ENCODE results near the gene GOLGA6L26.
"Not testable (repeated sequence)": the region's sequence is repeated elsewhere in the genome, so short reads cannot be mapped to it uniquely, and the experiment has no call there.

Gene GOLGA6L26, protein sequence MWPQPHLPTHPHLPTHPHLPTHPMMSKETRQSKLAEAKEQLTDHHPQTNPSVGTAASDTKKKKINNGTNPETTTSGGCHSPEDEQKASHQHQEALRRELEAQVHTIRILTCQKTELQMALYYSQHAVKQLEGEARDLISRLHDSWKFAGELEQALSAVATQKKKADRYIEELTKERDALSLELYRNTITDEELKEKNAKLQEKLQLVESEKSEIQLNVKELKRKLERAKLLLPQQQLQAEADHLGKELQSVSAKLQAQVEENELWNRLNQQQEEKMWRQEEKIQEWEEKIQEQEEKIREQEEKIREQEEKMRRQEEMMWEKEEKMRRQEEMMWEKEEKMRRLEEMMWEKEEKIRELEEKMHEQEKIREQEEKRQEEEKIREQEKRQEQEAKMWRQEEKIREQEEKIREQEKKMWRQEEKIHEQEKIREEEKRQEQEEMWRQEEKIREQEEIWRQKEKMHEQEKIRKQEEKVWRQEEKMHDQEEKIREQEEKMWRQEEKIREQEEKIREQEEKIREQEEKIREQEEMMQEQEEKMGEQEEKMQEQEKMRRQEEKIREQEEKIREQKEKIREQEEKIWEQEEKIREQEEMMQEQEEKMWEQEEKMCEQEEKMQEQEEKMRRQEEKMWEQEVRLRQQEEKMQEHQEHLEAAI

DNA sequence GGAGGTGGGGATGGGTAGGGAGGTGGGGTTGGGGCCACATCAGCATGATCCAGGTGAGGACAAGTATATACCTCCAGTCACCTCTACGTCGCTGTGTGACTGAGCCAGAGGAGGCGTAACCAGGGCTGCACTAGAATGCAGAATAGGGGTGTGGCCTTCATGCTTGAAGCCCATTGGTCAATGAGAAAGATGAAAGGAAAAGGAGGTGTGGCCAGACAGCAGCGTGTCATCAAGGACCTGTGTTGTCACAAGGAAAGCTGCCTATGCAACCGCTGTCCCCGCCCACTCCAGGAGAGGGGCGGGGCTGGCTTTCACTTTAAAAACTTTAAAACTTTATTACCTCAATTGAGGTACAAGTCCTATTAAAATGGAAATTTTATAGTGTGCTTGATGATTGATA, at the start of gene GOLGA6L26:
TSS of gene GOLGA6L26 (minus strand) at position 101 of the 400 bp plus-strand sequence. CDS start at position 40, 61 bp downstream.
- DNase-seq: not testable (repeated sequence)

DNA sequence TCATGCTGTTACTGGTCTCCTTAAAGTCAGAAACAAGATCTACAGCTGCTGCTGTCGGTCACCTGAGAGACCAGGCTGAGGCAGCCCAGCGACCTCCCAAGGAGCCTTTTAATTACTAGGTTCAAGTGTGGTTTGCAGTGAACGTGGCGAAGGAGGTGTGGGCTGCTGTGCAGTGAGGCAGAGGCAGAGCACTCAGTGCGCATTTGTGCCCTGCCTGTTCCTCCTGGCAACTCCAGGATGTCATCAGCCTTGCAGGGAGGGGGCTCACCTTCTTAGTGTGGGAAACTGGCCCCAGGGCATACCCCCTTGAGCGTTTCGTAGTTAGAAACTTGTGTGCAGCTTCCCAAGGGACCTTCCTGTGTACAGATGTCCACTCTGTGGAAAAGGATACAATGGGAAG, 47.2 kb upstream of the GOLGA6L26 start:
- not testable (repeated sequence) for DNase-seq

DNA sequence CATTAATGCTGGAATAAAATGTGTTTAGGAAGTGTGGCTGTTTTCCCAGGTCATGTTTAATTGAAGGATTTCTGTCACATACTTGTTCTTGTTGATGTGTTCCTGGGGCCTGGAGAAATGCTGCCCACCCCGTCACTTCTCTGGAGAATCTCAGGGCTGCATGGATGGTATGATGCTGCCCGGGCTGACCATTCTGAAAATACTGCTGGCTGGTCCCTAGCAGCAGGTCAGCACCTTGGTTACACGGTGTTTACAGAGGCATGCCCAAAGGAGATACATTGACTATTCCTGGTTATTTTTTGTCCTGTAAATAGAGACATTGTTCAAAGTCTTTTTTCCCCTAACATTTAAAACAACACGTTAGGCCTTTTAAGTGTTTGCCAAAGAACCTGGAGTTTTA, 46.7 kb upstream of the GOLGA6L26 start:
- DNase-seq: not testable (repeated sequence)

DNA sequence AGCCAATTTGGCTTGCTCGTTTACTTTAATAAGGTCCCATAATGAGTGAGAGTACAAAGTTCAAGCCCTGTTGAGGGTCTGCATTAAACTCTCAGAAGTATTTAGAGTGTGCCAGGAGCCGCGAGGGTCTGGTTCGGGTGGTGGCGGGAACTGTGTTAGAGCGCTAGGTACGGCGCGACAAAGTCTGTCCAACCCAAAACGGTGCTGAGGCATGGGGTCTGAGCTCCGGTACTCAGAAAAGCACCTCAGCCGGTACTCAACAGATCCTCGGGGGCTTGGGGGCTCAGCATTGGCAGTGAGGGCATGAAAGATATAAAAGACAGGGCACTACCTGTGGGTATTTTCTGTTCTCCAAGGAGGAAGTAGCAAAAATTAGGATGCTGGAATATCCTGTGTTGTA, 45.0 kb upstream of the GOLGA6L26 start:
- not testable (repeated sequence) for DNase-seq

DNA sequence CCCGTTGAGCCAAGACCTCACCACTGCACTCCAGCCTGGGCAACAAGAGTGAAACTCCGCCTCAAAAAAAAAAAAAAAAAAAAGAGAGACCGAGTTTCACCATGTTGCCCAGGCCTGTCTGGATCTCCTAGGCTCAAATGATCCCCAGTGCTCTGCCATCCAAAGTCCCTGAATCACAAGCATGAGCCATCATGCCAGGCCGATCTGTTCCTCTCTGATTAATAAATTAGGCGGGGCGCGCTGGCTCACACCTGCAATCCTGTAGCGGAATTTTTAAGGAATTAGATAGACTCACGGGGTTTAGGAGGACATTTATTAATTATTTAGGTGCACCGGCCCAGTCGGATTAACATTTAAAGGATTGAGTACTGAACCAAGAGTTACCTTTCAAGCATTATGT, 40.2 kb upstream of the GOLGA6L26 start:
- not testable (repeated sequence) for DNase-seq

DNA sequence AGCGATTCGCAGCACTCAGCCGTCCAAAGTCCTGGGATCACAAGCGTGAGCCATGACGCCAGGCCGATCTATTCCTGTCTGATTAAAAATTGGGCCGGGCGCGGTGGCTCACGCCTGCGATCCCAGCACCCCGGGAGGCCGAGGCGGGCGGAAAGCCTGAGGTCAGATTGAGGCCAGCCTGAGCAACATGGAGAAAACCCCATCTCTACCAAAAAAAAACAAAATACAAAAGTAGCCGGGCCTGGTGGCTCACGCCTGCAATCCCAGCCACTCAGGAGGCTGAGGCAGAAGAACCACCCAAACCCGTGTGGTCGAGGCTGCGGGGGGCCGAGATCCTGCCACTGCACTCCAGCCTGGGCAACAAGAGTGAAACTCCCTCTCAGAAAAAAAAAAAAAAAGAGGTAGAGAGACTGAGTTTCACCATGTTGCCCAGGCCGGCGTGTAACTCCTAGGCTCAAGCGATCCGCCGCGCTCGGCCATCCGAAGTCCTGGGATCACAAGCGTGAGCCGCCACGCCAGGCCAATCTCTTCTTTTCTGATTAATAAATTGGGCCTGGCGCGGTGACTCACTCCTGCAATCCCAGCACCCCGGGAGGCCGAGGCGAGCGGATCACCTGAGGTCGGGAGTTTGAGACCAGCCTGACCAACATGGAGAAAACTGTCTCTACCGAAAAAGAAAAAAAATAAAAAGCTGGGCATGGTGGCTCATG, 39.0 kb upstream of the GOLGA6L26 start:
- not testable (repeated sequence) for DNase-seq

DNA sequence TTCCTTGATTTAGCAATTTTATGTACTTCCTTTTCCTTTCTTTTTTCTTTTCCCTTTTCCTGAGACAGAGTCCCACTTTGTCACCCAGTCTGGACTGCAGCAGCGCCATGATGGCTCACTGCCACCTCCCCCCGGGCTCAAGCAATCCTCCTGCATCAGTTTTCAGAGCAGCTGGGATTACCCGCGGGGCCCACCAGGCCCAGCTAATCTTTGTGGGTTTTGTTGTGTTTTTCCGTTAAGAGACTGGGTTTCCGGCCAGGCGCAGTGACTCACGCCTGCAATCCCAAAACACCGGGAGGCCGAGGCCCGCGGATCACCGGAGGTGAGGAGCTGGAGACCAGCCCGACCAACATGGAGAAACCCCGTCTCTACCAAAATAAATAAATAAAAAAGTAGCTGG, 38.3 kb upstream of the GOLGA6L26 start:
- DNase-seq: no peak

DNA sequence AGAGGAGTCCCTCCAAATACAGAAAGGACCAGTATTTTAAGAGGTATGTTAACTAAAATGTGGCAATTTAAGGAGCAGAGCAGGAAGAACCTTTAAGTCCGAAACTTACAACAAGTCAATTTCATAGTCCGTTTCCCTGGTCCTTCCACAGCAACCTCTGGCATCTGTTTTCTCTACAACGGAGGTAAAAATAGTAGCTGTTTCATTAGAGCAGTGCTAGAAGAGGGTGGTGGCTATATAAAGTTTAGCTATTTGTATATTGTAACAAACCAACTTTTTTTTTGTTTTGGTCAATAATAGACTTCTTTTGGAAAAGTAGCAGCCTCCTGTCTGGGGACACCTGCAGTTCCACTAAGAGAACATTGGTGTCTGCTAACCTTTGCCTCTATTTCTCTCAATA, 37.9 kb upstream of the GOLGA6L26 start:
- DNase-seq: not testable (repeated sequence)

DNA sequence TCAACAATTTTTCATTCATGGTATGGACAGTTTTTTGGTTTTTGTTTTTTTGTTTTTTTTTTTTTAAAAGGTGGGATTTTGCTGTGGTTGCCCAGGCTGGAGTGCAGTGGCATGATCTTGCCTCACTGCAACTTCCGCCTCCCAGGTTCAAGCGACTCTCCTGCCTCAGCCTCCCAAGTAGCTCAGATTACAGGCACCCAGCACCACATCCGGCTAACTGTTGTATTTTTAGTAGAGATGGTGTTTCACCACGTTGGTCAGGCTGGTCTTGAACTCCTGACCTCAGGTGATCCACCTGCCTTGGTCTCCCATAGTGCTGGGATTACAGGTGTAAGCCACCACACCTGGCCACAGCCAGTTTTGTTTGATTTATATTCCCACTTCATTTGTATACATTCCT, 37.1 kb upstream of the GOLGA6L26 start:
- DNase-seq: not testable (repeated sequence)

DNA sequence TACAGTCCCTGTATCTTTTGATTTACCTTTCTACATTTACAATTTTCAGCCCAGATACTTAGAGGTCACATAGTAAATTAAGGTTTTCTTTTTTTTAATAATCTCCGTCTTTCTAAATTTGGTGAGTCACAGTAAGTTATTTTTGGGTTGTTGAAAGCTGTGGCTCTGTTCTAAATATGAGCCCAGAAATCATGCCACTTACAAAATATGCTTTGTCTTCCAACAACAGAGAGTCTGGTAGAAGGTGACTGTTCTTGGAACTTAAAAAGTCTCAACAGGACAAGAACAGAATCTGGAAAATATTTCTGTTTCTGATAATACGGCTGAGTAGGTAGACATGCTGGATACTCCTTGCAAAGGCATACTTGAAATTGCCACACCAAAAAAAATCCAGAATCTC, 36.6 kb upstream of the GOLGA6L26 start:
- no peak for DNase-seq

DNA sequence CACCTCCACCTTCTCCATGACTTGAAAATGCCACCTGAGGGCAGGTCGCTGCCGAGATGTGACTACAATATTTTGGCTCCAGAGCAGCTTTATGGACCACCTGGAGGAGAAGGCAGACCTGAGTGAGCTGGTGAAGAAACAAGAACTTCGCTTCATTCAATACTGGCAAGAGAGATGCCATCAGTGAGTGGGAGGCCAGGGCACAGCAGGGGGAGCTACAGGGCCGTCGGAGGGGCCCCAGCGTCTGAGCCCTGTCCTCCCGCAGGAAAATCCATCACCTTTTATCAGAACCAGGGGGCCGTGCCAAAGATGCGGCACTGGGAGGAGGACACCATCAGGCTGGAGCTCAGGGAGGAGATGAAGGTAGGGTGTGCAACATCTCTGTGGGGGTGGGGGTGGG, 30.3 kb upstream of the GOLGA6L26 start:
- DNase-seq: not testable (repeated sequence)

DNA sequence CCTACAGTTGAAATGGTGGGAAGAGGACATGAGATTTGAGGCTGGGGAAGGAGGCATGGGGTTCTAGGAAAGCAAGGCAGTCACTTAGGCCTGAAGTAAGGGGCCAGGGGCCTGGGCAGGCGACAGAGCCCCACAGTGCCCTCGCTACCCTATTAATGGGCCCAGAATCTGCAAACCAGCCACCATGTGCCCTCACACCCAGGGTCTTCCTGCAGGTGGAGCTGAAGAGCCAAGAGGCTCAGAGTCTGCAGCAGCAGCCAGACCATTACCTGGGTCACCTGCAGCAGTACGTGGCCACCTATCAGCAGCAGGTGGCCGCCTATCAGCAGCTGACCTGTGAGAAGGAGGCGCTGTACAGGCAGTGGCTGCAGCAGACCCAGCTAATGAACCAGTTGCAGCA, 28.6 kb upstream of the GOLGA6L26 start:
- DNase-seq: not testable (repeated sequence)

DNA sequence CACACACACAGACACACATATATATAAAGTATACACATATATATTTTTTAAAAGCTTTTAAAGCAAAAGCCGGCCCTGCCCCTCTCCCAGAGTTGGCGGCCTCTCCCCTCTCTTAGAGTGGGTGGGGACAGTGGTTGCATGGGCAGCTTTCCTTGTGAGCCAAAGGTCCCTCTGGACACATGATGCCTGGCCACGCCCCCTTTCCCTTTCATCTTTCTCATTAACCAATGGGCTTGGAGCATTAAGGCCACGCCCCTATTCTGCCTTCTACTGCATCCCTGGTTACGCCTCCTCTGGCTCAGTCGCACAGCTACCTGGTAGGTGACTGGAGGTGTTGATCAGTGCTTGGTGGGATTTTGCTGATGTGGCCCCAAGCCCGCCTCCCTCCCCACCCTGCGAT, 20.5 kb upstream of the GOLGA6L26 start, which contains the start of gene GOLGA8S:
TSS of gene GOLGA8S (plus strand) at position 301 of the 400 bp plus-strand sequence. CDS start at position 363, 62 bp downstream.
- DNase-seq: not testable (repeated sequence)

DNA sequence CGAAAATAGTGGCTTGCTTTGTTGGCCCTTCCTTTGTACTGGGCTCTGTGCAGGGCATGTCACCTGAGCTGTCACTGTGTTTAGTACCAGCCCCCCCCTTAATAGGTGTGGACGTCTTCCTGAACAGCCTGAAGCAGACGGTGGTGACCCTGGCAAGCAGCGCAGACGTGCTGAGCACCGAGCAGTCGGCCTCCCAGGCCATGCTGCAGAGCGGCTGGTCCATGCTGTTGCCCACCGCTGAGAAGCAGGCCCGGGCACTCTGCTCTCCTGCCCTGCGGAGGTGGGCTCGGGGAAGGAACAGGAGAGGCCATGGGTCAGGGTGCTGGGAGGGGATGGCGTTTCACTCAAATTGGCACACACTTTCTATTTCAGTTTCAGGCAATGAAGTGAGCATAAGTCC, 22.8 kb downstream of the GOLGA6L26 start:
- not testable (repeated sequence) for DNase-seq

DNA sequence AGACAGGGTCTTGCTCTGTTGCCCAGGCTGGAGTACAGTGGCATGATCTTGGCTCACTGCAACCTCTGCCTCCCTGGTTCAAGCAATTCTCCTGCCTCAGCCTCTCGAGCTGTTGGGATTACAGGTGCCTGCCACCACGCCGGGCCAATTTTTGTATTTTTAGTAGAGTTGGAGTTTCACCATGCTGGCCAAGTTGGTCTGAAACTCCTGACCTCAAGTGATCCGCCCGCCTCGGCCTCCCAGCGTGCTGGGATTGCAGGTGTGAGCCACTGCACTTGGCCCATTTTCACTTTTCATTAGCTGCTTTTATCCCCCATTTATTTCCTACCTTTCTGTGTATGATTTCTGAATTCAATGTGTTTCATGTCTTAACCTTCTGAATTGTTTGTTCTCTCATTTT, 28.1 kb downstream of the GOLGA6L26 start:
- not testable (repeated sequence) for DNase-seq

DNA sequence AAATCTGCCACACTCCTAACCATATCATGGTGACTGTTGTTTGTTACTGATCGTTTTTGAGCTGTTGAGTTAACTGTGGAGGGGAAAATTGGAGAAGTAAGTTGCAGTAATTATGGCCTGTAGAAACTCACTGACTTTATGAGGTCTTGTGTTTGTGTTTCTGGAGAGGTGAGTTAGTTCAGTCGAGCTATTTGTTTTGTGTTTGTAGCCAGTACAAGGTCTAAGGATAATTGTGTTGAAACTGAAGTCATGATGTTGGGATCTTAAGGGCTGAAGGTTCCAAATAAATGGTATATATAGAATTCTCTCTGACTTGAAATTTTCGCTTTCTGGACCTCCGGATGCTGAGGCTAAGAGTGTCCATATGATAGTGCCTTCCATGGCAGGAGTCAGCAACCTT, 29.2 kb downstream of the GOLGA6L26 start:
- DNase-seq: not testable (repeated sequence)

DNA sequence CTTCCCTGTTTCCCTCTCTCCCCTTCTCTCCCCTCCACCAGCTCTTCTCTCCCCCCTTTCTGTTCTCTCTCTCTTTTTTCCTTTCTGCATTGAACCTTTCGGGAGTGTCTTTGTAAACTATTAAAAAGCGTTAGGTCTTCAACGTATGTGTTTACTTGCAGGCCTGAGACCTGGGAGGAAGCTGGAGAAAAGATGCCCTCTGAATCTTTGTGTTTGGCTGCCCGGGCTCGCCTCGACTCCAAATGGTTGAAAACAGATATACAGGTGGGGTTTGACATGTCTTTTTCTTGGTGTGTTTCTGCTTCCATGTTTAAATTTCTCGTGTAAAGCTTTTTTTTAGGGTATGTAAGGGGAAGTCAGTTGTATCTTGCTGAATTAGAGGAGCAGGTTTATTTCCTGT, 29.7 kb downstream of the GOLGA6L26 start:
- DNase-seq: not testable (repeated sequence)

DNA sequence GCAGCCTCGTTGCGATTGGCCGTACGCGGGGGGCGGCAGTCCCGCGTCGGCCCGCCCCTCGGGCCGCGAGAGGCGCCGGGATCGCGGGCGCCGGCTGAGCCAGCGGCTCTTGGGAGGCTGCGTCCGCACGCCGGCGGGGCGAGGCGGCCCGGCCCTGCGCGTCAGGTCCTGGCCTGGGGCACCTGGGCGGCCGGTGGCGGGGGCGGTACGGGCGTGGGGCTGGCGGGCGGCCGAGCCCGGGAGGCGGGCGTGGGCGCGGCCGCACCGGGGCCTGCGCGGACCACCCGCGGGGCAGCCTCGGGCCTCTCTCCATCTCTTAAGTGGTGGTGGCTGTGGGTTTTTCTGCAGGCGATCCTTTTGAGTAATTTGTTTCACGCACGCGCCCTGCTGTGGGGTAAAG, 30.3 kb downstream of the GOLGA6L26 start:
- DNase-seq: not testable (repeated sequence)

DNA sequence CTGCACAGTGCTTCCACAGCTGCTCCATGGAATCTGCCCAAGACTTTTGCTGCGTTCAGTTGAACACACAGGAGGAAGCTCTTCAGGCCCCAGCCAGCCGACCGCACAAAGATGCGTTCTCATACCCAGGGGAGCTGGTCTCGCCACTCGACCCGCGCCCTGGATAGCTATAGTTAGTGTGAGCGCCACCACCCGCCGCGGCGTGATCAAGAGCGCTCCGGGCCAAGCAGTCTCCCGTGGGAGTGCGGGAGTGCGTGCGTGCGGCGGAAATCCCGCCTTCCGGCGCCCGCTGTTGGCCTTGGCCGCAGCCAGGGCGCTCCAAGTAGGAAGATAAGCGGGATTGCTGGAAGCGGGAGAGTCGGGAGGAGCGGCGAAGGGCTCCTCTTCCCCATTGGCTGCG, 30.8 kb downstream of the GOLGA6L26 start:
- DNase-seq: not testable (repeated sequence)

Data from NCI-H1092 (cell line).